ENCODE results near the gene PBX1. TPM values are rescaled to one million over a fixed set of nuclear protein-coding genes. Genes with fewer than 3 reads are reported as not detected.

PBX1 gene
- total RNA-seq, 2 donors from 2014 or later: 59.9 to 79.2 TPM

DNA sequence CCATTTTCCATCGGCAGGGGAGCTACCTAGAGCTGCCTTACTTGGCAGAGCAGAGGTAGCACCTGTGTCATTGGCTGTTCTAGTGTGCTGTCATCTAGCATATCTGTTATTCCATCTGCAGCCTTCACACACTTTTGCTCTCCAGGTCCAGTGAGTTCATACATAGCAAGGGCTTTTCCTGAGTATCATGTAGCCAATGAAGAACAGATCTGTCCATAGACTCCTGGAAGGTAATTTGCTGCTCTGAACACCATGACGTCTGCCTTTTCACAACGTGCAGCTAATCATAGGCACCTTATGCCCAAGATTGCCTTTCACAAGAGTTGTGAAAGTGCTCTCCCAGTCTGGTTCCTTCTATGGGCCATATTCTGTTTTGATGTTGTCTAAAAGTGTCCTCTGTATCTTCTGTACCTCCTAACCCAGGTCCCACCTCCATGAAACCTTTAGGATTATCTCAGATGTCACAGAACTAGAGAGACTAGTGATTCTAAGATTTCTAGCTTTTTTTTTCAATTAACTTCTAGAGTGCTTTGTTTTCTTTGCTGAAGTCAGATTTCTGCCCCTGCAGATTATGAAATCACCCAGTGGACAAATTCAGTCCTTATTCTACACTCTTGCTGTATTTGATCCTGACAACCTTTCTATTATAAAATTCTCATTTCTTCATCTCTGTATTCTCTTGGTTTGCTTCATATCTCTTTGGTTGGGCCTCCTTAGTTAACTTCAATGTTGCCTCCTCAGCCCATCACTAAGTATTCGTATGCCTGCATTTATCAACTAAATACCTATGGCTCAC, 134.8 kb downstream of the PBX1 start:
- no peak overlapping the region for H3K4me3 Mint-ChIP-seq
- WGBS, 2 experiments (ENCODE audit: insufficient coverage in 1 of 2, insufficient read length in 1 of 2): 91 to 92% methylated on average over 3 to 4 of the region's 4 CpGs

DNA sequence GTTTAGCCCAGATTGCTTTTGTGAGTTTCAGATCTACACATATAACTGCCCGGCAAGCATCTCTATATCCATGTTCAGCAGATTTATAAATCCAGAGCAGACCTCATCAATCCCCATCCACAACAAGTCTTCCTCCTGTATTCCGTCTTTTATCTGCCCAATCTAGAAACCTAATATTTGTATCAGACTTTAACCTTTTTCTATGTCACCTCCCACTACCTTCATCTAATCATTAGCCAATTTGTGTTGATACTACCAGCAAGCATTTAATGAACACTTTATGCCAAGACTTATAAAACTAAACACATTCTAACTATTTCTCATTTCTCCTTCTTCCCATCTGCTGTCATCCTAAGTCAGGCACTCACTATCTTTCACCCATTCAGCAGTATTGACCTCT, 135.5 kb downstream of the PBX1 start:
- no peaks in the 10 kb centered on the region for H3K4me1 ChIP-seq (ENCODE audit: control insufficient read depth, insufficient read depth, low read length)
- no peaks in the 10 kb centered on the region for H3K9me3 Mint-ChIP-seq

More for the DNA sequence above, 134.8 kb downstream of the PBX1 start:
- TF ChIP-seq, protein P1, sequence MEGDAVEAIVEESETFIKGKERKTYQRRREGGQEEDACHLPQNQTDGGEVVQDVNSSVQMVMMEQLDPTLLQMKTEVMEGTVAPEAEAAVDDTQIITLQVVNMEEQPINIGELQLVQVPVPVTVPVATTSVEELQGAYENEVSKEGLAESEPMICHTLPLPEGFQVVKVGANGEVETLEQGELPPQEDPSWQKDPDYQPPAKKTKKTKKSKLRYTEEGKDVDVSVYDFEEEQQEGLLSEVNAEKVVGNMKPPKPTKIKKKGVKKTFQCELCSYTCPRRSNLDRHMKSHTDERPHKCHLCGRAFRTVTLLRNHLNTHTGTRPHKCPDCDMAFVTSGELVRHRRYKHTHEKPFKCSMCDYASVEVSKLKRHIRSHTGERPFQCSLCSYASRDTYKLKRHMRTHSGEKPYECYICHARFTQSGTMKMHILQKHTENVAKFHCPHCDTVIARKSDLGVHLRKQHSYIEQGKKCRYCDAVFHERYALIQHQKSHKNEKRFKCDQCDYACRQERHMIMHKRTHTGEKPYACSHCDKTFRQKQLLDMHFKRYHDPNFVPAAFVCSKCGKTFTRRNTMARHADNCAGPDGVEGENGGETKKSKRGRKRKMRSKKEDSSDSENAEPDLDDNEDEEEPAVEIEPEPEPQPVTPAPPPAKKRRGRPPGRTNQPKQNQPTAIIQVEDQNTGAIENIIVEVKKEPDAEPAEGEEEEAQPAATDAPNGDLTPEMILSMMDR (conservative IDR thresholded peaks at IDR 0.05): no peak
- no peaks in the 10 kb centered on the region for H3K27me3 Mint-ChIP-seq (ENCODE audit: insufficient read depth)
- Histone ChIP-seq H3K27ac (ENCODE audit: low read depth, low read length) (no peak overlapping the region), H3K9me3 (ENCODE audit: control insufficient read depth, low read length) (no peaks in the 10 kb centered on the region), H3K4me3 (ENCODE audit: low read length) (no peak overlapping the region), H3K36me3 (ENCODE audit: control insufficient read depth, insufficient read depth, low read length) (no peaks in the 10 kb centered on the region), H3K27me3 (ENCODE audit: control insufficient read depth, insufficient read depth, low read length, poor library complexity, severe bottlenecking) (no peaks in the 10 kb centered on the region), H3K4me1 (ENCODE audit: control insufficient read depth, insufficient read depth, low read length) (no peaks in the 10 kb centered on the region), H3K9ac (ENCODE audit: extremely low read depth, low read length, poor library complexity, severe bottlenecking) (no peak overlapping the region)
- H3K36me3 Mint-ChIP-seq (ENCODE audit: low read depth): peaks cover 1% of the 10 kb centered on the region
- H3K9me3 Mint-ChIP-seq: no peaks in the 10 kb centered on the region
- H3K4me1 Mint-ChIP-seq: peaks cover 9% of the 10 kb centered on the region
- no peak for DNase-seq
- H3K27ac Mint-ChIP-seq: no peak overlapping the region

DNA sequence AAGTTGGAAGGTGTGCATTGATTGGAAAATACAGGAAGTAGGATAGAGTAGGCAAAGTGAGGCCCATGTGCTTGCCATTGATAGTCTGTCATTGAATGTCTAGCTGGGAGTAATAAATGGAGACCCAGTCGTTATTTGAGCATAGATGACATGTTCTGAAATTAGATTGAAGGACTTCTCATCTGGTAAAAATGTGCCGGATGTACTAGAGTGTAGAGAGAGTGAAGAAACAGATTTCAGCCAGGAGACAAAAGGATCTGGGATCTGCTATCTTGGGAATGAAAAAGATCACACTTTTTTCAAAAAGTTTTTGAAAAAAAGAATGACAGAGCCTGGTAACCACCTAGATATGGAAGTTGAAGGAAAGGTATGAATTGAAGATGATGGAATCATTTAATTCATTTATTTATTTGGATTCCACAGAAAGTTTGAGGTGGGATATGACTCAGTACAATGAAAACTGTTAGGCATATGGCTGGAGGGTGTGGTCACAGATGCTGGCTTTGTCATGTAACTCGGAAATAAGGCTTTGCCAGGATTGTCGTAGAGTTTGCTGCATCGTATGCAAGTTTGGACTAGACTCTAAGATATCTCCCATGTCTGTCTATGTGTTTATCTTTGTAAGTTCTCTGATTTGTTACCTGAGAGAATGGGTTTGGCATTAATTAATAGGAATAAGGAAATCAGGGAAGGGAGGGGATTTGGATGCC, 137.1 kb downstream of the PBX1 start:
- WGBS, 2 experiments (ENCODE audit: insufficient coverage in 1 of 2, insufficient read length in 1 of 2): 94% methylated on average over 4 to 5 of the region's 5 CpGs
- Histone ChIP-seq H3K9ac (ENCODE audit: extremely low read depth, low read length, poor library complexity, severe bottlenecking) (no peak overlapping the region), H3K4me3 (ENCODE audit: low read length) (no peak overlapping the region), H3K27ac (ENCODE audit: low read depth, low read length) (no peak overlapping the region), H3K36me3 (ENCODE audit: control insufficient read depth, insufficient read depth, low read length) (no peaks in the 10 kb centered on the region), H3K9me3 (ENCODE audit: control insufficient read depth, low read length) (no peaks in the 10 kb centered on the region), H3K27me3 (ENCODE audit: control insufficient read depth, insufficient read depth, low read length, poor library complexity, severe bottlenecking) (no peaks in the 10 kb centered on the region), H3K4me1 (ENCODE audit: control insufficient read depth, insufficient read depth, low read length) (no peaks in the 10 kb centered on the region)
- TF ChIP-seq, protein P1 (conservative IDR thresholded peaks at IDR 0.05): no peak
- Mint-ChIP-seq H3K36me3 (ENCODE audit: low read depth) (no peaks in the 10 kb centered on the region), H3K4me3 (no peak overlapping the region), H3K27ac (no peak overlapping the region), H3K27me3 (ENCODE audit: insufficient read depth) (no peaks in the 10 kb centered on the region), H3K4me1 (peaks cover 4% of the 10 kb centered on the region), H3K9me3 (no peaks in the 10 kb centered on the region)
- no peak for DNase-seq

More for the DNA sequence above, 135.5 kb downstream of the PBX1 start:
- Histone ChIP-seq H3K27ac (ENCODE audit: low read depth, low read length) (no peak overlapping the region), H3K27me3 (ENCODE audit: control insufficient read depth, insufficient read depth, low read length, poor library complexity, severe bottlenecking) (no peaks in the 10 kb centered on the region), H3K9ac (ENCODE audit: extremely low read depth, low read length, poor library complexity, severe bottlenecking) (no peak overlapping the region), H3K36me3 (ENCODE audit: control insufficient read depth, insufficient read depth, low read length) (no peaks in the 10 kb centered on the region), H3K9me3 (ENCODE audit: control insufficient read depth, low read length) (no peaks in the 10 kb centered on the region), H3K4me3 (ENCODE audit: low read length) (no peak overlapping the region)
- H3K4me3 Mint-ChIP-seq: no peak overlapping the region
- H3K27me3 Mint-ChIP-seq (ENCODE audit: insufficient read depth): no peaks in the 10 kb centered on the region
- H3K36me3 Mint-ChIP-seq (ENCODE audit: low read depth): peaks cover 1% of the 10 kb centered on the region
- WGBS, 2 experiments (ENCODE audit: insufficient coverage in 1 of 2, insufficient read length in 1 of 2): 96% methylated on average over 2 of the region's 2 CpGs
- H3K27ac Mint-ChIP-seq: no peak overlapping the region
- TF ChIP-seq, protein P1 (conservative IDR thresholded peaks at IDR 0.05): no peak
- peaks cover 8% of the 10 kb centered on the region for H3K4me1 Mint-ChIP-seq
- DNase-seq: no peak

All from endodermal cell (in vitro differentiated cells).